IMR-90 (cell line): ENCODE results near the gene PRKCH. TPM values are rescaled to one million over a fixed set of nuclear protein-coding genes. Genes with fewer than 3 reads are reported as not detected.

Source experiments
- ATAC-seq: fragments of 200-7000 bp; cut with Tn5 transposase; 2 replicates; pipeline ENCODE4 v1.9.1; 2020; ENCODE audit warnings: low read depth, mild to moderate bottlenecking, moderate library complexity
- BruUV-seq: library from RNA; stranded (reverse); fragments of 400-500 nt; replicated peaks from 2 replicates; lab custom pipeline; 2021; lab: Mats Ljungman, UMichigan
- CTCF ChIA-PET: fragments of 300-600 bp; formaldehyde crosslinking; extraction: SDS; loops from one replicate; lab custom pipeline; 2021; ENCODE audit warnings: antibody characterized with exemption; lab: Yijun Ruan, JAX
- POLR2A ChIA-PET: fragments of 300-600 bp; sonication (Branson Sonifier 250); formaldehyde crosslinking; loops from one replicate; lab custom pipeline; 2022; ENCODE audit warnings: antibody characterized with exemption; ENCODE audit not compliant: unreplicated experiment; lab: Charles Lee
- DNase-seq: peaks from one replicate; pipeline ENCODE4 v3.0.0; 2013
- H2AFZ ChIP-seq: replicated peaks from 2 replicates; pipeline ENCODE3; 2013; ENCODE audit warnings: low read length, mild to moderate bottlenecking; ENCODE audit not compliant: poor library complexity
- H2AK5ac ChIP-seq: 2 replicates; pipeline ENCODE4 v1.6.1; 2013; ENCODE audit warnings: low read depth, low read length, inconsistent platforms
- H2AK9ac ChIP-seq: replicated peaks from 2 replicates; pipeline ENCODE3; 2013; ENCODE audit warnings: mild to moderate bottlenecking, low read depth, low read length, moderate library complexity; ENCODE audit not compliant: poor library complexity
- H2BK120ac ChIP-seq: 2 replicates; pipeline ENCODE4 v1.6.1; 2013; ENCODE audit warnings: low read depth, low read length, inconsistent platforms
- H2BK15ac ChIP-seq: 3 replicates; pipeline ENCODE4 v1.6.1; 2013; ENCODE audit warnings: low read depth, low read length, inconsistent platforms
- H2BK20ac ChIP-seq: 2 replicates; pipeline ENCODE4 v1.6.1; 2013; ENCODE audit warnings: low read depth, mild to moderate bottlenecking, inconsistent platforms, low read length, moderate library complexity
- H2BK5ac ChIP-seq: 2 replicates; pipeline ENCODE4 v1.6.1; 2013; ENCODE audit warnings: mild to moderate bottlenecking, low read depth, low read length, inconsistent platforms; ENCODE audit not compliant: poor library complexity, severe bottlenecking
- H3K14ac ChIP-seq: replicated peaks from 2 replicates; pipeline ENCODE4 v1.6.1; 2013; ENCODE audit warnings: low read depth, low read length, inconsistent platforms
- H3K18ac ChIP-seq: 2 replicates; pipeline ENCODE4 v1.6.1; 2013; ENCODE audit warnings: low read depth, low read length, control low read depth
- H3K23ac ChIP-seq: 2 replicates; pipeline ENCODE4 v1.6.1; 2013; ENCODE audit warnings: low read depth, low read length, inconsistent platforms
- H3K27ac ChIP-seq: 2 replicates; pipeline ENCODE4 v1.5.1; 2013; ENCODE audit warnings: mild to moderate bottlenecking, control low read depth, low read length; ENCODE audit not compliant: insufficient read depth
- H3K27me3 ChIP-seq: 2 replicates; pipeline ENCODE4 v1.6.1; 2013; ENCODE audit warnings: low read length; ENCODE audit not compliant: control insufficient read depth, insufficient read depth
- H3K36me3 ChIP-seq: 2 replicates; pipeline ENCODE4 v1.6.1; 2013; ENCODE audit warnings: low read length, mixed read lengths; ENCODE audit not compliant: control insufficient read depth, insufficient read depth
- H3K4ac ChIP-seq: 2 replicates; pipeline ENCODE4 v1.6.1; 2013; ENCODE audit warnings: low read depth, low read length, inconsistent platforms
- H3K4me1 ChIP-seq: 2 replicates; pipeline ENCODE4 v1.6.1; 2013; ENCODE audit warnings: low read length, mixed read lengths; ENCODE audit not compliant: control insufficient read depth, insufficient read depth
- H3K4me2 ChIP-seq: 2 replicates; pipeline ENCODE4 v1.6.1; 2013; ENCODE audit warnings: low read depth, mild to moderate bottlenecking, control low read depth, low read length, moderate library complexity
- H3K4me3 ChIP-seq: 2 replicates; pipeline ENCODE4 v1.5.1; 2013; ENCODE audit warnings: low read depth, mild to moderate bottlenecking, control low read depth, low read length, moderate library complexity; ENCODE audit not compliant: insufficient read depth
- H3K56ac ChIP-seq: 2 replicates; pipeline ENCODE4 v1.6.1; 2013; ENCODE audit warnings: low read length, inconsistent platforms; ENCODE audit not compliant: insufficient read depth; ENCODE audit errors: extremely low read depth
- H3K79me1 ChIP-seq, 2 experiments: 2 replicates each; pipeline ENCODE4 v1.6.1; 2013; ENCODE audit warnings: low read length in 2 of 2, inconsistent platforms in 1 of 2, low read depth in 1 of 2
- H3K9ac ChIP-seq: 2 replicates; pipeline ENCODE4 v1.6.1; 2013; ENCODE audit warnings: low read depth, low read length, control low read depth
- H3K9me1 ChIP-seq: 2 replicates; pipeline ENCODE4 v1.6.1; 2013; ENCODE audit warnings: low read length, inconsistent platforms; ENCODE audit not compliant: insufficient read depth
- H3K9me3 ChIP-seq: 2 replicates; pipeline ENCODE4 v1.6.1; 2013; ENCODE audit warnings: low read length; ENCODE audit not compliant: control insufficient read depth, insufficient read depth
- H4K20me1 ChIP-seq: 2 replicates; pipeline ENCODE4 v1.6.1; 2013; ENCODE audit warnings: low read length, inconsistent platforms; ENCODE audit not compliant: insufficient read depth
- H4K5ac ChIP-seq: 2 replicates; pipeline ENCODE4 v1.6.1; 2013; ENCODE audit warnings: mild to moderate bottlenecking, low read depth, low read length, control low read depth
- H4K8ac ChIP-seq, 2 experiments: 2 replicates each; pipeline ENCODE4 v1.6.1; 2013; ENCODE audit warnings: low read depth in 2 of 2, low read length in 2 of 2, control low read depth in 1 of 2, inconsistent platforms in 1 of 2
- H4K91ac ChIP-seq: 2 replicates; pipeline ENCODE4 v1.6.1; 2013; ENCODE audit warnings: low read depth, low read length, inconsistent platforms; ENCODE audit not compliant: insufficient read depth
- MXI1 ChIP-seq: IDR thresholded peaks from 2 replicates; pipeline ENCODE4 v1.6.1; 2012; ENCODE audit warnings: low read depth, mild to moderate bottlenecking, low read length, moderate library complexity, borderline replicate concordance
- WGBS, 2 experiments: methylation state at CpG; one replicate each; pipeline versions ENCODE4 v1.1.5 to v1.1.7; 2013; ENCODE audit warnings: missing lambda C conversion rate in 2 of 2; ENCODE audit not compliant: insufficient read length in 1 of 2; ENCODE audit errors: extremely low coverage in 2 of 2; 5-methylcytosine and 5-hydroxymethylcytosine counted together
- dilution Hi-C: fragments of 300-500 bp; cut with HindIII; formaldehyde crosslinking; loops from one replicate; pipeline ENCODE4 v1.14.3; 2018; ENCODE audit warnings: low sequenced_read_pairs; ENCODE audit not compliant: unreplicated experiment
- in situ Hi-C: fragments of 300-500 bp; cut with MboI; formaldehyde crosslinking; loops from 3 replicates; pipeline ENCODE4 v1.14.3; 2019; ENCODE audit warnings: low sequenced_read_pairs, inconsistent platforms, mixed read lengths
- intact Hi-C: fragments of 100-400 bp; cut with micrococcal nuclease; formaldehyde crosslinking; loops from 2 replicates; pipeline ENCODE4 v1.10.0; 2022
- polyA plus RNA-seq, 3 experiments: library from polyadenylated mRNA; depleted of rRNA; stranded (reverse); fragments of >200 nt; gene quantifications; 2 replicates each; pipeline ENCODE4 v1.2.3, GENCODE V29; 2012; ENCODE audit warnings: low replicate concordance in 1 of 3
- total RNA-seq: library from RNA; depleted of rRNA; stranded (reverse); fragments of >200 nt; gene quantifications from 2 replicates; pipeline ENCODE4 v1.2.3, GENCODE V29; 2012

PRKCH gene
- total and polyA plus RNA-seq, 2 of the 4 experiments (the other 2 are of a cell fraction), result 1.6 to 2.3 TPM

GRCh38 chr14:61322799-61323290, 1.5 kb downstream of the PRKCH start:
- H3K9me3 ChIP-seq, result peaks cover 5% of the 10 kb centered on the region; the same call in 1 of the 2 replicates
- no peak overlapping the region for H3K18ac ChIP-seq
- no peak overlapping the region for H2AK9ac ChIP-seq
- dilution Hi-C loops (no loop called here), intact Hi-C loops (no loop called here), in situ Hi-C loops (no loop called here)
- no peaks in the 10 kb centered on the region for H3K36me3 ChIP-seq
- H3K27me3 ChIP-seq, result peaks cover 50% of the 10 kb centered on the region
- no peak overlapping the region for H2BK15ac ChIP-seq
- no peak overlapping the region; the same call in 1 of the 2 replicates for H3K4me2 ChIP-seq
- no peaks in the 10 kb centered on the region; the same call in 1 of the 2 replicates for H3K4me1 ChIP-seq
- H2BK20ac ChIP-seq, result no peak overlapping the region
- H3K4ac ChIP-seq, result no peak overlapping the region
- ChIA-PET CTCF (interaction anchor here (0.7 kb wide), 1 partner anchor 138 kb away, joined by 3 read pairs; no protein-coding TSS in a partner anchor), POLR2A (no interaction called here)
- peak; percentile 2 for DNase-seq
- H3K9me1 ChIP-seq, result no peaks in the 10 kb centered on the region
- no peak for TF ChIP-seq MXI1
- BruUV-seq, result no TSS peak
- H2AK5ac ChIP-seq, result no peak overlapping the region
- WGBS, 2 experiments, result 25% methylated on average over 6 of the region's 13 CpGs; no CpG with 5 or more reads in 1 of the 2 experiments
- no peak overlapping the region for H3K9ac ChIP-seq
- H3K14ac ChIP-seq, result no peak overlapping the region
- H2BK5ac ChIP-seq, result no peak overlapping the region
- no peaks in the 10 kb centered on the region for H4K20me1 ChIP-seq
- ATAC-seq, result no peak
- H3K27ac ChIP-seq, result no peak overlapping the region
- H4K8ac ChIP-seq, result no peak overlapping the region
- H3K4me3 ChIP-seq, result no peak overlapping the region
- H2AFZ ChIP-seq, result peak overlapping the region; percentile 63
- H3K23ac ChIP-seq, result no peak overlapping the region
- no peak overlapping the region for H4K5ac ChIP-seq
- H4K91ac ChIP-seq, result no peak overlapping the region
- H3K79me1 ChIP-seq, result no peaks in the 10 kb centered on the region
- H2BK120ac ChIP-seq, result no peak overlapping the region
- H3K56ac ChIP-seq, result no peak overlapping the region
